Body of pancreas (tissue), 4 donors: ENCODE measurements around the gene ZDHHC20. TPM values are rescaled to one million over a fixed set of nuclear protein-coding genes. Genes with fewer than 3 reads are reported as not detected.
A peak's percentile ranks its signal among the peaks of the same experiment; 100 is the strongest.

ENCODE experiments used
- ATAC-seq: fragments of 150-250 bp; one replicate; pipeline ENCODE4 v1.9.1; 2016
- DNase-seq, 4 donors: peaks; one replicate each; pipeline ENCODE4 v3.0.0-alpha.2; 2019
- H3K27ac ChIP-seq, 4 donors: fragments of 200-600 bp; sonication (generic); 1 replicate in 3 of 4; 2 replicates in 1 of 4; pipeline versions ENCODE4 v1.5.1 to v1.6.1; 2016 to 2019; ENCODE audit warnings: mild to moderate bottlenecking in 1 of 4, mixed read lengths in 1 of 4, moderate library complexity in 1 of 4
- H3K27me3 ChIP-seq, 2 donors: fragments of 200-600 bp; sonication (generic); one replicate each; pipeline ENCODE4 v1.6.0; 2016; ENCODE audit warnings: mild to moderate bottlenecking in 1 of 2
- H3K36me3 ChIP-seq, 2 donors: fragments of 200-600 bp; sonication (generic); replicated peaks in 1 of 2; 2 replicates each; pipeline ENCODE4 v1.5.1; 2016; ENCODE audit warnings: low read depth in 2 of 2; ENCODE audit not compliant: insufficient read depth in 1 of 2
- H3K4me1 ChIP-seq: fragments of 200-600 bp; sonication (generic); one replicate; pipeline ENCODE4 v1.6.0; 2016
- H3K4me3 ChIP-seq, 2 donors: fragments of 200-600 bp; sonication (generic); 1 replicate in 1 of 2; 2 replicates in 1 of 2; pipeline ENCODE4 v1.5.1; 2016 to 2019
- H3K9me3 ChIP-seq, 3 donors: fragments of 200-600 bp; sonication (generic); 1 replicate in 2 of 3; 2 replicates in 1 of 3; pipeline ENCODE4 v1.5.1; 2016
- CTCF ChIP-seq, 7 experiments: fragments of 450-650 bp in 4 of 7; fragments of 200-600 bp in 3 of 7; sonication (generic) in 3 of 7; IDR thresholded peaks; one replicate each; pipeline ENCODE4 v1.5.1; 2016 to 2019; ENCODE audit warnings: antibody characterized with exemption in 7 of 7
- POLR2A ChIP-seq, 3 donors: fragments of 450-650 bp; IDR thresholded peaks; one replicate each; pipeline ENCODE4 v1.6.1; 2016; ENCODE audit warnings: antibody characterized with exemption in 3 of 3, mild to moderate bottlenecking in 2 of 3
- WGBS, 2 donors: methylation state at CpG; one replicate each; pipeline ENCODE4 v1.1.5; 2017; 5-methylcytosine and 5-hydroxymethylcytosine counted together
- intact Hi-C: fragments of 100-400 bp; cut with DNase I; formaldehyde crosslinking; loops from one replicate; pipeline ENCODE4 v1.15.1; 2023
- total RNA-seq, 2 donors: library from RNA; depleted of rRNA; stranded (reverse); fragments of >200 nt; gene quantifications; one replicate each; pipeline ENCODE4 v1.1.0, GENCODE V29; 2016

ZDHHC20 gene
- total RNA-seq, 2 donors from 2014 or later: 16.5 to 22.1 TPM

GRCh38 chr13:21475115-21475514 lies 16.0 kb upstream of the ZDHHC20 start:
- no peak for DNase-seq
- Histone ChIP-seq H3K36me3 (no peaks in the 10 kb centered on the region), H3K27me3 (no peaks in the 10 kb centered on the region), H3K27ac (no peak overlapping the region), H3K4me1 (peaks cover 10% of the 10 kb centered on the region), H3K4me3 (no peak overlapping the region), H3K9me3 (no peaks in the 10 kb centered on the region)
- TF ChIP-seq CTCF (IDR thresholded peaks at IDR 0.05) (no peak), POLR2A (IDR thresholded peaks at IDR 0.05) (no peak)
- peak; percentile 43 for ATAC-seq
- intact Hi-C loops: loop anchor here (10.0 kb wide), 1 partner anchor 180 kb away; no protein-coding TSS in a partner anchor
- 42 to 43% methylated on average over 6 of the region's 6 CpGs for WGBS, 2 donors

- H3K4me3 ChIP-seq: no peak overlapping the region
- H3K36me3 ChIP-seq: no peaks in the 10 kb centered on the region
- H3K9me3 ChIP-seq: no peaks in the 10 kb centered on the region
- DNase-seq: no peak
- intact Hi-C loops: loop anchor here (10.0 kb wide), 1 partner anchor 176 kb away; no protein-coding TSS in a partner anchor
- peaks cover 10% of the 10 kb centered on the region for H3K4me1 ChIP-seq
- no peak overlapping the region for H3K27ac ChIP-seq
- ATAC-seq: no peak
- no peaks in the 10 kb centered on the region for H3K27me3 ChIP-seq
- TF ChIP-seq POLR2A (IDR thresholded peaks at IDR 0.05): no peak
- no peak for TF ChIP-seq CTCF (IDR thresholded peaks at IDR 0.05)
Observed at GRCh38 chr13:21470785-21471184, 11.7 kb upstream of the ZDHHC20 start.

- Histone ChIP-seq H3K4me3 (no peak overlapping the region), H3K36me3 (no peaks in the 10 kb centered on the region), H3K9me3 (no peaks in the 10 kb centered on the region), H3K27me3 (no peaks in the 10 kb centered on the region), H3K4me1 (peaks cover 11% of the 10 kb centered on the region), H3K27ac (peak overlapping the region in 1 of 4 donors; percentile 35)
- intact Hi-C loops: no loop called here
- DNase-seq: no peak
- 49 to 60% methylated on average over 7 of the region's 7 CpGs for WGBS, 2 donors
- ATAC-seq: no peak
- no peak for TF ChIP-seq POLR2A (IDR thresholded peaks at IDR 0.05)
- TF ChIP-seq CTCF (IDR thresholded peaks at IDR 0.05): no peak
Observed at GRCh38 chr13:21466527-21466926, 7.4 kb upstream of the ZDHHC20 start.

- H3K9me3 ChIP-seq: no peaks in the 10 kb centered on the region
- WGBS, 2 donors: 19 to 29% methylated on average over 9 of the region's 9 CpGs
- H3K27me3 ChIP-seq: no peaks in the 10 kb centered on the region
- DNase-seq (peak; percentile 20 to 38 (median 32)), ATAC-seq (peak; percentile 74)
- peak overlapping the region; percentile 6 to 45 (median 34) for H3K27ac ChIP-seq
- TF ChIP-seq CTCF (IDR thresholded peaks at IDR 0.05) (no peak), POLR2A (IDR thresholded peaks at IDR 0.05) (no peak)
- intact Hi-C loops: no loop called here
- H3K4me1 ChIP-seq: peaks cover 11% of the 10 kb centered on the region
- no peak overlapping the region for H3K4me3 ChIP-seq
- no peaks in the 10 kb centered on the region for H3K36me3 ChIP-seq
Observed at GRCh38 chr13:21465710-21466160, 6.6 kb upstream of the ZDHHC20 start.

GRCh38 chr13:21463424-21463823 lies 4.3 kb upstream of the ZDHHC20 start:
- Histone ChIP-seq H3K27ac (no peak overlapping the region), H3K4me1 (peaks cover 11% of the 10 kb centered on the region), H3K27me3 (no peaks in the 10 kb centered on the region), H3K9me3 (no peaks in the 10 kb centered on the region), H3K4me3 (no peak overlapping the region), H3K36me3 (no peaks in the 10 kb centered on the region)
- DNase-seq (no peak), ATAC-seq (no peak)
- intact Hi-C loops: no loop called here
- TF ChIP-seq CTCF (IDR thresholded peaks at IDR 0.05) (no peak), POLR2A (IDR thresholded peaks at IDR 0.05) (no peak)
